ENCODE data around the gene CTNNA2.
"Not testable (repeated sequence)": the region's sequence is repeated elsewhere in the genome, so short reads cannot be mapped to it uniquely, and the experiment has no call there.

CTNNA2 gene

DNA sequence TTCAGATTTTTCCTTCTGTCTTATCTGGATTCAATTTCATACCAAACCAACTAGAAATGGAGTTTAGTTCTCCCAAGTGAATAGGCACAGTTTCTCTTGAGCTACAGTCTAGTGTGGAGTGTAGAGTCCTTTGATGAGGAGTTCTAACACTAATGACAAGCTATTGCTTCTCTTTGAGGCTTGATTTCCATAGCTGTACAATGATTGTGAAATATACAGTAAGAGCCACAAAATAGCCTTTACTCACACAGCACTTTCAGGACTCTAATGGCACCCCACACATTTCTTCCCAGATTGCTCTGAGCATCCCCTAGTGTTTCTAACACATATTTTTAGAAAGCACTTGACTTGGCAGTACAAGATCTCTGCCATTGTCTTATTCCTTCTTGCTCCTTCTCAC, 638.4 kb downstream of the CTNNA2 start:
- DNase-seq (ENCODE audit: low spot score) = no peak

DNA sequence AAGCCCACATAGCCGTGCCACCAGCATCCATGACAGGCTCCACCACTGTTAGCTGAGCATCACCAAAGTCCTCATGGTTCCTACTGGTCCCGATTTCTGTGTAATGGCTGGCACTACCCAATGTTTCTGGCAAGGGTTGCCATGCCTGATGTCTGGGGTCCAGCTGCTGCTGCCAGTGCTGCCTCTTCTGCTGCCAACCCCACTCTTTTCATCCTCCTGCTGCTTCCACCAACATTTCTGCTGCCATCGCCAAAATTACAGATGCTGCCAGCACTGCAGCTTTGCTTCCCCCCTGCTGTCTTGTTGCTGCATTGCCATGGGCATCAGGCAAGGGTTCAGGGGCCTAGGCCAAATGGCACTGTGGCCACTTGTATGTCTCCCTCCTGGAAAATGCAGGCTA, 638.8 kb downstream of the CTNNA2 start:
- no peak for DNase-seq (ENCODE audit: low spot score)

DNA sequence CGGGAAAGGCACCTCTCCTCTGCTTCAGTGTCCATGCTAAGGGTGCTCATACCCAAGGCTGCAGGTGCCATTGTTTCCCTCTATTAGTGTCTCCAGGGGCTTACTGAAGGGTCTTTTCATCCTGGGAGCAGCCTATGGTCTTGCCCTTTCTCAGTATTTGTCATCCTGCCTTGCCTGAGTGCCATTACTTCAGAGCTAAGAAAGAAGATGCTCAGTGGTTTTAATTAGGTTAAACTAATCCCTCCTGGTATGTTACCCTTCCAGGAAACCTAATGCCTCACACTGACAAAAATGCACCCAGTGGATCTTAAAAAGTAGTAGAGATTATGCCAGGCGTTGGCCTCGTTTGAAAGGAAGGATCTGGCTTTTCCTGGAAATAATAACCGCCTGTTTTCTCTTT, 640.3 kb downstream of the CTNNA2 start:
- DNase-seq (ENCODE audit: low spot score) = peak; percentile 43

DNA sequence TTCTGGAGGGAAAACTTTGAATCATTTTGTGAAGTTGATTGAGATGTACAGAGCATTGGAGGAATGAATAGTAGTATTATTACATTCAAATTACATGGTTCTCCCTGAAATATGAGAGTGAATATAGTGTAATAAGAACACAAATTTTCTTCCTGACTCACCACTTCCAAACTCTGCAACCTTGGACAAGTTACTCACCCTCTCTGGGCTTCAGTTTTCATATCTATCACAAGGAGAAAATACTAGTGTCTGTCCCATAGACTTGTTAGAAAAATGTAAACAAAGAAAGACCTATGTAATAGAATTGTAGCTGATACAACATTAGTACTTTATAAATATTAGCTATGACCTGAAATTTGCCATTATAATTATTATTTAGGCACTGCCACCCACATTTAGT, 640.9 kb downstream of the CTNNA2 start:
- DNase-seq (ENCODE audit: low spot score) = no peak

DNA sequence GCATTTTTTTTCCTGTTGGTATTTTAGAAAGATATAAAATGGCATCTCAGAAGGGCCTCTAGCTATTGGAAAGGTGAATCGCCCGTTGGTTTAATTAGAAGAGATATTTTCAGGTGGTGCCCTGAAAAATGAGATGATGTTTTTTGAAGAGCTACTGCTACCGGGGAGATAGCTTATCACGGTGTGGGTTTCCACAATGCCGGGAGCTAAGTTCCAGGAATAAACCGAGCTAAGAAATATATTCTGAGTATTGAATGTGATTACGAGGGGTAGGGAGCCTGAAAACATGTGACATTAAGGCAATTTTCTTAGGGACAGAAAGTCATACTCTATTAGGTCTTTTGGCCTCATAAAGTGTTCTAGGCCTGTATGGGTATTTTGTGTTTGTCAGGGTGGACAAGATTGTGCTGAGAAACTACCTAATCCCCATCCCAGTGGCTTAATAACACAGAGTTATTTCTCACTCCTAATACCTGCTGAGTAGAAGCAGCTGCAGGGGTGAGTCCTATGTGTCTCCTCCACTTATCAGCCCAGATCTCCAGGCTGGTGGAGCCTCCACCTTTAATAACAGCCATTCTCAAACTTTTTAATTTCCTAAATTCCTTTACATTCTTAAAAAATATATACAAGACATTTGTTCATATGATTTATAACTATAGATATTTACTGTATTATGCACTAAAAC, 641.5 kb downstream of the CTNNA2 start:
- DNase-seq (ENCODE audit: low spot score) = no peak

DNA sequence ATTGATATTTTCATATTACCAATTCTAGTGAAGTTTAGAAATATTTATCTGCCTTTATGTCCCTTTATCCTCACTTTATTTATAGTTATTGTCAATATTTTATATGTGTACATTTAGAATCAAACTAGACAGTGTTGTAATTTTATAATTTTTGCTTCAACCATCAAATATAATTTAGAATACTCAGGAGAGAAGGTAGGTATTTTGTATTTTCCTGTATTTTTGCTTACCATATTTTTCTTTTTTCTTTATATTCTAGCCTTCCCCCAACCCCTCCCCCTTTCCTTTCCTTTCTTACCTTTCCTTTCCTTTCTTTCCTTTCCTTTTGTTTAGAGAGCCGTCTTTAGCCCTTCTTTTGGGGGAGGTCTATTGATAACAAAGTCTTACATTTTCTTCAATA, 651.5 kb downstream of the CTNNA2 start:
- no peak for DNase-seq (ENCODE audit: low spot score)

DNA sequence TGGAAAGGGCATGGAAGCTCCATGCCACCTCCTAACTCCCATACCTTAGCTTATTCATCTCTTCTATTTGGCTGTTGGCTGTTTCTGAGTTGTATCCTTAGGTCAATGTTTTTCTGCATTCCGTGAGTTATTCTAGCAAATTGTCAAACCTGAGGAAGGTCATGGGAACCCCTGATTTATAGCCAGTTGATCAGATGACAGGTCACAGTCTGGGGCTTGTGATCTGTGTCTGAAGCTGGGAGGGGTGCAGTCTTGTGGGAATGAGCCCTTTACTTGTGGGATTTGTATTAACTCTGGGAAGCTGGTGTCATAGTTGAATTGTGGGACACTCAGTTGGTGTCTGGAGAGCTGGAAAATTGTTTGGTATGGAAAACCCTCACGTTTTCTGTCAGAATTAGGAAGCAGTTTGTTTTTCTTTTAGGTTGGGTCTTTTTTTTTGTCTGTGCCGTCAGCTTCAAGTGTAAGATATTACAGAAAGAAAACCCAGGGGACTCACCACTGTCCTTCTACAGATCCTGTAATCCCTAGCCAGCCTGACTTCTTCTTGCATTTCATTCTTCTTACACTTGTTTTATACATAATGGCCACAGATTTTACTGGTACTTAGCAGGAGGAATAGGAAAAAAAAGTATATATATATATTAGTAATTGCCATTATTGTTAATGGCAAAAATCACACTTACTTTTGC, 653.8 kb downstream of the CTNNA2 start:
- no peak for DNase-seq (ENCODE audit: low spot score)

DNA sequence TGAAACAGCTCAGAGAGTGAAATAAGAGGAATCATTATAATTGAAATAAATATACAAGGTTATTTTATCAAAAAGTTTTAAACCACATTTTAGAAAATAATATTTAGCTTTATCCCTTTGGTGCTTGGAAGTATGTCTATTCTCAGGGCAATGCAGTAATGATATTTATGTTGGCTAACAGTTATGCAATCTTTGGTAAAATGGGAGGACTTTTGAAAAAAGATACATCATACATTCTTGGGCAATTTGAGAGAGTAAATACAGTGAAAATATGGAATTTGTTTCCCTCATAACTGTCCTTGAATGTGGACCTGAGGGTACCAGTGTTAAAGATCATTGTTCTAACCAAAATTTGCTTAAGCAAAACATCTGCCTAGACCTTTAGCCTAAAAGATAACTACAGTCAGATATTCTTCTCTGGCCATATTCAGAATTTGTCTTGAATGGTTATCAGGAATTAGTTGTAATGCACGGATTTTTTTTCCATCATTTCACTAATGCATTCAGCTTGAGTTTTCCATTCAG, 654.5 kb downstream of the CTNNA2 start:
- DNase-seq (ENCODE audit: low spot score) = no peak

DNA sequence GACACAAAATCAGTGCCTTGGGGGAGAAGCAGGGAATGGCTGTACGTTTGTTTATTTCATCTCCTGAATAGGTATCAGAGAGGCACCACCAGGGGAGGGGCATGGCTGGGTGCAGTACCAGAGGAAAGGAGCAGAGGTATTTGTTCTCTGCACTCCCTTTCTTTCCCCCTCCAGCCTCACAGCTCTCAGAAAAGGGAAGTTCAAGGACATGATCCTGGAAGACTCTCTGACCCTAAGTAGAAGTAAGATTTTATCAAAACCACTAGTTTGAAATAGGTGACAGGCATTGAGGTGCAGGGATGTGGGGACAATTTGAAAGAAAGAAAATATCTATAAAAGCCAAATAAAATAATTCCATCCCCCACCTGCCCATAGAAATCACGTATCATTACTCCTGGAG, 655.2 kb downstream of the CTNNA2 start:
- DNase-seq (ENCODE audit: low spot score) = no peak

DNA sequence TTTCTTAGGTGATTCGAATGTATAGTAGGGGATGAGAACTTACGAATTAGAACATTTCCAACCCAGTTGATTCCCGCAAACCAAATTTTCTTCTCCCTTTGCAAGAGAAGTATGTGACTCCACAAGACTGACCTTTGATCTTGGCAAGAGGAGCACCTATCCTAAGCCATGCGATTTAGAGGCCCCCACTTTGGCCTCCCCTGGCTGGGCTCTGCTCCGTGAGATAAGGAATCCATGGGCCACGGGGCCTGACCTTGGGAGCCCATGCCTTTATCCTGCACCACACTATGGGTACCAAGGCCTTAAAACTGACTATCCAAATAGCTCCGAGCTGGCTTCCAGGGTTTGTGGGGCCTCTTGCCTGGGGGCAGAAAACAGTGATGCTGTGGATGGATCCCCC, 656.0 kb downstream of the CTNNA2 start:
- no peak for DNase-seq (ENCODE audit: low spot score)

DNA sequence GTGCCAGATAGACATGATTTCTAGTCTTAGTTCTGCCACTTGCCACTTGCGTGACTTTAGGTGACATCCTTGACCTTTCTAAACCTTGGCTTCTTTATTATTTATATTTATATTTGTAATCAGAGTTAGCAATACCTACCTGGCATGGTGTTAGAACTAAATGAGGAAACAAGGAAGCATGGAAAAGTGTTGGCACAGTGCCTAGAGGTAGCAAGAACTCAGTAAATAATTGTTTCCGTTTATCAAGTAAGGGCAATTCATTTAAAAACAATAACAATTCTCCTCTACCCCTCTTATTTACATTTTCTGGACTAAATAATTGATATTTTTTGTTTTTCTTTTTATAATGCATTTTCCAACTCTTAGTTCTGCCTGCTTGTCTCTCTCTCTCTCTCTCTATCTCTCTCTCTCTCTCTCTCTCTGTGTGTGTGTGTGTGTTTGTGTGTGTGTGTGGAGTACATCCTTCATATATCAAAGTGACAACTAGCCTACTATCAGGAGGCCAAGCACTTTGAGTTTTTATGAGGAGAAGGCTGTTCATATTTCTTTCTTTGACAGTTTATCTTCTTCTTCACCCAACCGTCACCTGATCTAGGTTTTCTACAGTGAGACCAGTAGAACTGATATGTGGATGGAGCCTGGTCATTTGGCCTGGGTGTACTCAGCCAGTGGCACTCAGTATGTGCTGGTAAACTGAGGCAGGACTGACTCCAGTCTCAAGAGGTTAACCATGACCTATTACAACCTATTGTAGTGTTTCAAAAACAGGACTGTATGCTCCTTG, 657.2 kb downstream of the CTNNA2 start:
- no peak for DNase-seq (ENCODE audit: low spot score)

DNA sequence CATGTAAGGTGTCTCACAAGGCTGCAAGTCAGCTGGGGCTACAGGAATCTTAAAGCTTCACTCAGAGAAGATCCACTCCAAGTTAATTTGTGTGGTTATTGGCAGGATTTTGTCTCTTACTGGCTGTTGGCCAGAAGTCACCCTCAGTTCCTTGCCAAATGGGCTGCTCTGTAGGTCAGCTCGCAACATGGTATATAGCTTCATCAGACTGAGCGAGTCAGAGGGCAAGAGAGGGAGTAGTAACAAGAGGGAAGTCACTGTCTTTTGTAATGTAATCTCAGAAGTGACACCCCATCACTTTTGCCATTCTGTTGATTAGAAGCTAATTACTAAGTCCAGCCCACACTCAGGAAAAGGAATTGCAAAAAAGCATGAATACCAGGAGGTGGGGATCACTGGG, 672.2 kb downstream of the CTNNA2 start:
- DNase-seq (ENCODE audit: low spot score) = no peak

DNA sequence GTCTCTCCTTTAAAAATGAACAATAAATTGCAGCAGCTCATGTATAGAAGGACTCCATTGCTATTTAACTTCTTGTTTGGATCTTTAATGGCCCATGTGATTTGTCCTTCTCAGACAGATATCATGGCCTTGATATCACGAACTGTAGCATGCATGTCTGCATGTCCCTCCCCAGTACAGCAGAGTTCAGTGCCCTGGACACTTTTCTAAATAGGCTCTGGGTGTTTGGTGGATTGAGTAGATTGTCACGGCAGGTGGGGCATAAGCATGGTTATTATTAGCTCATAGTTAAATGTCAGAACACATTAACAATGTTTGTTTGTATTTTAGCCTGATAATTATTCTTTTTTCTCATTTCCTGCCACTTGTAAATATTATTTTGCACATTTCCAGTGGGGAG, 673.4 kb downstream of the CTNNA2 start:
- no peak for DNase-seq (ENCODE audit: low spot score)

DNA sequence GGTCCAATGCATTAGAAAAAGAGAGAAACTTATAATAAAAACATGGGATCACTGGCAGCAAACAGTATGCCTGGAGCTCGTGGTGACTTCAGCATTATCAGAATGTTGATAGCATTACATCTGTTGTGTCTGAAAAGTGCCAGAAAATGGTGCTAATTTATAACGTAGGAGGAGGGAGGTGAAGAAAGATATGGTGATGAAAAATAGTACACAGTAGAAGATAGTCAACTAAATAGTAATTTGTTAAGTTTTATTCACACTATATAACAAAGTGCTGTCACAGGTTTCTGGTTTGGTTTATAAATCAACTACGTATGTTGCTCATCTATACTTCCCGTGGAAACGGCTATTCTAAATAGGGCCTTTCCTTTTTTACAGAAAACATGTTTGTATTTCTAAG, 674.3 kb downstream of the CTNNA2 start:
- no peak for DNase-seq (ENCODE audit: low spot score)

DNA sequence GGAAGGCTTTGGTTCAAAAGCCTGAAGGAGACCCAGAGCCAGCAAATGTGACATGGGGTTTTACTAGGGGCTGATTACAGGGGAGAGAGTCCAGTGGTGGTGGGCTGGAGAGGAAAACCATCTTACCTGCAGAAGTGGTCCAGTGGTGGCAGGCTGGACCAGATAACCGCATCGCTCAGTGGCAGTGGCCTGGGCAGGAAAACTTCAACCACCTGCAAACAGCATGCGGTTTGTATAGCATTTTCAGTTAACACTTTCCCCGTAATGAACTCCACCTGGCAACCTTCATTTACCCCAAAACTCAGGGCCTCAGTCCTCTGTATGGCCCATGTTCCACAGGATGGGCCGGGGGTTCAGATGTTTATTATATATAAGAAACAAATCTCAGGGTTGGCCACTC, 677.3 kb downstream of the CTNNA2 start:
- DNase-seq (ENCODE audit: low spot score) = no peak

DNA sequence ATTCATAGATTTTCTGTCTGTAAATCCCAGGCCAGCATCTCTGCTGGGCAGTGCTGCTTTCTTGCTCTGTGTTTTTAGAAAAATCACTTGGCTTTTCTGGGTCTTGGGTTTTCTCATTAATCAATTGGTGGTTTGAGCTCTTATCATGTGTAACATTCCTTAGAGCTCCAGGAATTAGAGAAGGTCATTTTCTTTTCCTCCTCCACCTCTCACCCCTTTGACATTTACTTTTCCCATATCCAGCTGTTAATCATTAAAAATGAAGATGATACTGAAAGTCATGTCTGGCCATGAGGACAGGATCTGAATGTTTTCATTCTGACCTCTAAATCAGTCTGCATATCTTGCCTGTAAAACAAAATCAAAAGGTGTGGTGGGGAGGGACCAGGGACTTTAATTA, 680.7 kb downstream of the CTNNA2 start:
- no peak for DNase-seq (ENCODE audit: low spot score)

DNA sequence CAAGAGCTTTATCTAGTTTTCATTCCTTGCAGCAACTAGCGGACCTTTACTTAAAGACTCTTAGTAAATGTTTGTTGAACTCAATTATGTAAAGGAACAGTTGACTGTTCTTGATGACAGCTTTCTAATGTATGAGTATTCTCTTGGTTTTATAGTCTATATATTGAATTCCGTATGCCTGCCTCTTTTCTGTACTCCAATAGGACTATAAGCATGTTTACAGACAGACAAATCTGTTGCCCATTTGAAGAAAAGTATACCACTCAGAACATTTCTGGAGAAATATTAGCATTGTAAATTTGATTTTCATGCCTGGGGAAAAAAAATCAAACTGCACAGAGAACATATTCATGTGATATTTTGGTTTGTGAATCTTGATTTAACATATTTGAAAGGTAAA, 682.2 kb downstream of the CTNNA2 start:
- no peak for DNase-seq (ENCODE audit: low spot score)

DNA sequence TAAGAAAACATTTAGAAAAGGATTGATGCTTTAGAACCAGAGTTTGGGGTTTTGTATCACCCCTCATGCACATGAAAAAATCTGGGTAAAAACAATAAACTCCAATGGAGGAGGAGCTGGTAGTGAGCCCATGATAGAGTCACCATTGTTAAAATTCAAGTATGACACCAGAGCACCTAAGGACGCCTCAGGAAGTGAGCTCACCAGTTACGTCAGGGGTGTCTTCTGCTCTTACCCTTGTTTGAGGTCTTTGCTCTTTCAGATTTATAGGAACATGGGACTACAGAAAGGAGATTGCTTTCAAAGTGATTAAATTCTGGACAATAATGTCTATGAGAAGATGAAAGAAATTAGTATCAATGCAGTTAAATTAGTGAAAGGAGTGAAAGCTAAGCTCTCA, 685.2 kb downstream of the CTNNA2 start:
- DNase-seq (ENCODE audit: low spot score) = no peak

DNA sequence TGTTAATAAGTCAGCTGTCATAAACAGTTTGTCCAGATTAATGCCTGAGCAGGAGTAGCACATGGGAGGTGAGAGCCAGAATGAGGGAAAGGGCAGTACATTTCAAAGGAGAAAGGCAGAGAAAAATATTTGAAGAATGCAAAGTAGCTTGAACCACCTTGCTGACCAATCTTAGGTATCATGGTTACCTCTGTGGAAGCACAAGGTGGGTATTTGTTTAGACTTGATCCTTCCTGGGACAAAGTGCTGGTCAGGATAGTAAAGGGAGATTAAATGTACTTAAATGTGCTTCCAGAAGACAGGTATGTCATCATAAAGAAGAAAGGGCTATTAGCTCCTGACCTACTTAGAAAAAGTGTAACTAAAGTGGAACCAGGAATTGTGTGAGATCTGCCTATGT, 686.7 kb downstream of the CTNNA2 start:
- DNase-seq (ENCODE audit: low spot score) = no peak

DNA sequence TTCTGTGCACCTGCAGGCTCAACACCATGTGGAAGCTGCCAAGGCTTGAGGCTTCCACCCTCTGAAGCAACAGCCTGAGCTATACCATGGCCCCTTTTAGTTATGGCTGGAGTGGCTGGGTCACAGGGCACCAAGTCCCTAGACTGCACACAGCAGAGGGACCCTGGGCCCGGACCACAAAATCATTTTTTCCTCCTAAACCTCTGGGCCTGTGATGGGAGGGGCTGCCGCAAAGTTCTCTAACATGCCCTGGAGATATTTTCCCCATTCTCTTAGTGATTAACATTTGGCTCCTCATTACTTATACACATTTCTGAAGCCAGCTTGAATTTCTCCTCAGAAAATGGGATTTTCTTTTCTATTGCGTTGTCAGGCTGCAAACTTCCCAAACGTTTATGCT, 691.1 kb downstream of the CTNNA2 start:
- not testable (repeated sequence) for DNase-seq (ENCODE audit: low spot score)

DNA sequence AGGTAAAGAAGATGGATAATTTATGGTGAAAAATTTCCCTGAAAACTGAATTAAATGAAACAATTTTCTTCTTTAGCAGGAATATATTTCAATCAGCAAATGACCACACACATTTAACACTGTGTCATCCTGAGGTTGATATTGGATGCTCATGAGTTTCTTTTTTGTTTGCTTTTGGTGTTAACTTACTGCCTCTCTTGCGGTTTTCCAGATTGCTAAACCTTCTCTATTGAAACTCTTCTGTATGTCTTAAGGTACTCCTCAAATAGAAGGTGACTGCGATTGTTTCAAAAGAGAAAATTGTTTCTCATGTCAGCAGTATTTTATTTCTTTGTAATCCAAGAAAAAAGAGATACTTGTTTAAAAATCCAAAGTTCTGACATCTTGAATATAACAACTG, 692.6 kb downstream of the CTNNA2 start:
- DNase-seq (ENCODE audit: low spot score) = no peak

DNA sequence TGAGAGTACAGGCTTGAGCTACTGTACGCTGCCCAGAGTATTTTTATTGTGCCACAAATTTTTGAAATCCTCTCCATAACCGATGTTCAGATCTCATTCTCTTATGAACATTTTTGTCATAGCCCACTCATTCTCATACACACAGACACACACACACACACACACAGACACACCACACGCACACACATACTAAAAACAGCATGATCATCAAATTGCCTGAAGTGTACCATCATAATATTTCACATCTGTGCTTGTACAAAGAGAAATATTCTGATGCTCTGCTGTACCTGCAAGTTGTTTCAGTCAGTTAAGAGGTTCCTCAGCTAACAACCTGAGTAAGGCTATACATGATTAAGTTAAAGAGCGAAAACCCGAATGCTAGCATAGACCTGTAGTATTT, 696.6 kb downstream of the CTNNA2 start:
- DNase-seq (ENCODE audit: low spot score) = no peak

DNA sequence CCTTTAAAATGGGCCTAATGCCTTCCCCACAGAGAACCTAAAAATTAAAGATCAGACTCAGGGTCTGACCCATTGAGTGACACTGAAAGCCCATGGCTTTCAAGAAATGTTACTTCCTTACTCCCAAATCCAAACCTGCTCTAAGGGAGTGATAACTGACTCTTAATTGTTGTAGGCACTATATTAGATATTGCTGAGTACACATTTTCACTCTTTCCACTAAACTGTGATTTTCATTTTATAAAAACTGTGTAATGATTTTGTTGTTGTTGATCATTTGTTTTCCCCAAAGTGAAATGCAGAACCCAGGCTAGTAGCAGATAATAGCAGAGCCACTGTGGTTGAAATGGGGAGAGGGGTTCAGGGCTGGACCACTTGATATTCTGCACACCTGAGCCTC, 704.6 kb downstream of the CTNNA2 start:
- no peak for DNase-seq (ENCODE audit: low spot score)

All from ecto neural progenitor cell (in vitro differentiated cells).